Skin epidermis (tissue), 12 donors: ENCODE results near the gene ZFP36.

Source experiments
- H3K27ac ChIP-seq, 21 experiments: fragments of 200-600 bp; sonication (generic) in 11 of 21; one replicate each; pipeline ENCODE4 v1.5.0; 2020; ENCODE audit warnings: mild to moderate bottlenecking in 3 of 21, inconsistent platforms in 2 of 21, moderate library complexity in 2 of 21
- H3K4me3 ChIP-seq, 7 experiments: fragments of 200-600 bp; sonication (generic) in 2 of 7; one replicate each; pipeline ENCODE4 v1.5.0; 2020; ENCODE audit warnings: inconsistent platforms in 2 of 7, mild to moderate bottlenecking in 2 of 7, moderate library complexity in 1 of 7

The ZFP36 gene

GRCh38 chr19:39413911-39414608, 7.4 kb downstream of the ZFP36 start:
- Histone ChIP-seq H3K4me3 (peak overlapping the region; percentile 54 to 89 (median 82)), H3K27ac (peak overlapping the region; percentile 52 to 100 (median 91))

GRCh38 chr19:39415111-39416046, 8.7 kb downstream of the ZFP36 start:
- H3K27ac ChIP-seq: peak overlapping the region in 4 of 21 experiments; percentile 53 to 100 (median 89)
- H3K4me3 ChIP-seq: peak overlapping the region in 2 of 7 experiments; percentile 54 to 82

GRCh38 chr19:39416152-39417120, 9.8 kb downstream of the ZFP36 start:
- H3K4me3 ChIP-seq: peak overlapping the region in 1 of 7 experiments; percentile 3
- H3K27ac ChIP-seq: peak overlapping the region in 2 of 21 experiments; percentile 14 to 87

- no peak overlapping the region for H3K27ac ChIP-seq
- H3K4me3 ChIP-seq: no peak overlapping the region
Observed at GRCh38 chr19:39417463-39418181, 11.0 kb downstream of the ZFP36 start.

- Histone ChIP-seq H3K4me3 (no peak overlapping the region), H3K27ac (no peak overlapping the region)
Observed at GRCh38 chr19:39419003-39419402, 12.4 kb downstream of the ZFP36 start.

- Histone ChIP-seq H3K4me3 (no peak overlapping the region), H3K27ac (no peak overlapping the region)
Observed at GRCh38 chr19:39420769-39421168, 14.1 kb downstream of the ZFP36 start.

- no peak overlapping the region for H3K4me3 ChIP-seq
- no peak overlapping the region for H3K27ac ChIP-seq
Observed at GRCh38 chr19:39422020-39422419, 15.4 kb downstream of the ZFP36 start.

GRCh38 chr19:39423258-39424086, 16.8 kb downstream of the ZFP36 start:
- Histone ChIP-seq H3K27ac (no peak overlapping the region), H3K4me3 (no peak overlapping the region)

GRCh38 chr19:39424934-39425333, 18.3 kb downstream of the ZFP36 start:
- no peak overlapping the region for H3K27ac ChIP-seq
- no peak overlapping the region for H3K4me3 ChIP-seq

- H3K4me3 ChIP-seq: no peak overlapping the region
- H3K27ac ChIP-seq: no peak overlapping the region
Observed at GRCh38 chr19:39425744-39426143, 19.1 kb downstream of the ZFP36 start.

- Histone ChIP-seq H3K4me3 (no peak overlapping the region), H3K27ac (no peak overlapping the region)
Observed at GRCh38 chr19:39426170-39426569, 19.5 kb downstream of the ZFP36 start.

- H3K4me3 ChIP-seq: no peak overlapping the region
- H3K27ac ChIP-seq: peak overlapping the region in 2 of 21 experiments; percentile 65 to 84
Observed at GRCh38 chr19:39427707-39428106, 21.1 kb downstream of the ZFP36 start.

- Histone ChIP-seq H3K27ac (peak overlapping the region in 20 of 21 experiments; percentile 14 to 85 (median 66)), H3K4me3 (no peak overlapping the region)
Observed at GRCh38 chr19:39428283-39429112, 21.9 kb downstream of the ZFP36 start.

- Histone ChIP-seq H3K4me3 (no peak overlapping the region), H3K27ac (peak overlapping the region; percentile 43 to 98 (median 82))
Observed at GRCh38 chr19:39430675-39431593, 24.3 kb downstream of the ZFP36 start.

- Histone ChIP-seq H3K27ac (peak overlapping the region in 3 of 21 experiments; percentile 39 to 98 (median 85)), H3K4me3 (no peak overlapping the region)
Observed at GRCh38 chr19:39432677-39433025, 26.0 kb downstream of the ZFP36 start.

- H3K4me3 ChIP-seq: no peak overlapping the region
Observed at GRCh38 chr19:39433480-39434079, 26.9 kb downstream of the ZFP36 start.

More at GRCh38 chr19:39433480-39434079, 26.9 kb downstream of the ZFP36 start:
- H3K27ac ChIP-seq: peak overlapping the region in 11 of 21 experiments; percentile 16 to 98 (median 90)
